GM13976 (cell line): Measurements from ENCODE around the gene ABHD15.

Source experiments
- DNase-seq: peaks from one replicate; pipeline ENCODE4 v3.0.0; 2012; ENCODE audit warnings: low spot score
- CTCF ChIP-seq: IDR thresholded peaks from 2 replicates; pipeline ENCODE4 v1.5.1; 2012; ENCODE audit warnings: borderline replicate concordance, mild to moderate bottlenecking; ENCODE audit not compliant: insufficient read depth; ENCODE audit errors: extremely low read depth, missing control alignments, control extremely low read depth
- in situ Hi-C: fragments of 300-500 bp; cut with MboI; formaldehyde crosslinking; loops from one replicate; pipeline ENCODE4 v1.12.0; 2022; ENCODE audit warnings: low sequenced_read_pairs, mixed read lengths, inconsistent platforms; ENCODE audit not compliant: unreplicated experiment

The ABHD15 gene

DNA sequence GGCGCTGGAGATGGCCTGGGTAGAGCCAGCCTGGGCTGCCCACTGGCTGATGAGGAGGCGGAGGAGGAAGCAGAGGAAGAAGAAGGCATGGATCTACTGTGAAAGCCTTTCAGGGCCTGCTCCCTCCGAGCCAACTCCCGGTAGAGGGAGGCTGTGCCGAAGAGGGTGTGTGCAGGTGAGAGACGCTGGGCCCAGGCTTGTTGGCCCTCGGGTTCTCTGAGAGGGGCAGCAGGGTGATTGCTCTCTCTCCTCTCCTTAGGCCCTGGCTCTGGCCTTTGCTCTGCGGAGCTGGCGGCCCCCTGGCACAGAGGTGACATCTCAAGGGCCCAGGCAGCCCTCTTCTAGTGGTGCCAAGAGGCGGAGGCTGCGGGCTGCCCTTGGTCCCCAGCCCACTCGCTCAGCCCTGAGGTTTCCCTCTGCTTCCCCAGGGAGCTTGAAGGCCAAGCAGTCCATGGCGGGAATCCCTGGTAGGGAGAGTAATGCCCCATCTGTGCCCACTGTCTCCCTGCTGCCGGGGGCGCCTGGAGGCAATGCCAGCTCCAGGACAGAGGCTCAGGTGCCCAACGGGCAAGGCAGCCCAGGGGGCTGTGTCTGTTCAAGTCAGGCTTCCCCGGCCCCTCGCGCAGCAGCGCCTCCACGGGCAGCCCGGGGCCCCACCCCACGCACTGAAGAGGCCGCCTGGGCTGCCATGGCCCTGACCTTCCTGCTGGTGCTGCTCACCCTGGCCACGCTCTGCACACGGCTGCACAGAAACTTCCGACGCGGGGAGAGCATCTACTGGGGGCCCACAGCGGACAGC lies 5.2 kb upstream of the ABHD15 start:
- TF ChIP-seq CTCF = no peak
- in situ Hi-C loops = no loop called here

GRCh38 chr17:29571486-29571882 lies 4.6 kb upstream of the ABHD15 start:
- in situ Hi-C loops = no loop called here
- DNase-seq = no peak
- no peak for TF ChIP-seq CTCF

More for the DNA sequence above, 5.2 kb upstream of the ABHD15 start:
- no peak for DNase-seq

GRCh38 chr17:29570521-29570920 lies 3.7 kb upstream of the ABHD15 start:
- DNase-seq = no peak

GRCh38 chr17:29569245-29569950 lies 2.6 kb upstream of the ABHD15 start:
- DNase-seq = no peak
- no peak for TF ChIP-seq CTCF
- in situ Hi-C loops = no loop called here

More at GRCh38 chr17:29570521-29570920, 3.7 kb upstream of the ABHD15 start:
- in situ Hi-C loops = no loop called here
- TF ChIP-seq CTCF = no peak

- no peak for TF ChIP-seq CTCF
- in situ Hi-C loops = no loop called here
- peak; percentile 92 for DNase-seq
Observed at GRCh38 chr17:29568331-29569244, 1.8 kb upstream of the ABHD15 start, which contains the start of gene TP53I13. Gene TP53I13 (plus strand): TSS chr17:29568701. CDS start chr17:29568759, 58 bp downstream.

DNA sequence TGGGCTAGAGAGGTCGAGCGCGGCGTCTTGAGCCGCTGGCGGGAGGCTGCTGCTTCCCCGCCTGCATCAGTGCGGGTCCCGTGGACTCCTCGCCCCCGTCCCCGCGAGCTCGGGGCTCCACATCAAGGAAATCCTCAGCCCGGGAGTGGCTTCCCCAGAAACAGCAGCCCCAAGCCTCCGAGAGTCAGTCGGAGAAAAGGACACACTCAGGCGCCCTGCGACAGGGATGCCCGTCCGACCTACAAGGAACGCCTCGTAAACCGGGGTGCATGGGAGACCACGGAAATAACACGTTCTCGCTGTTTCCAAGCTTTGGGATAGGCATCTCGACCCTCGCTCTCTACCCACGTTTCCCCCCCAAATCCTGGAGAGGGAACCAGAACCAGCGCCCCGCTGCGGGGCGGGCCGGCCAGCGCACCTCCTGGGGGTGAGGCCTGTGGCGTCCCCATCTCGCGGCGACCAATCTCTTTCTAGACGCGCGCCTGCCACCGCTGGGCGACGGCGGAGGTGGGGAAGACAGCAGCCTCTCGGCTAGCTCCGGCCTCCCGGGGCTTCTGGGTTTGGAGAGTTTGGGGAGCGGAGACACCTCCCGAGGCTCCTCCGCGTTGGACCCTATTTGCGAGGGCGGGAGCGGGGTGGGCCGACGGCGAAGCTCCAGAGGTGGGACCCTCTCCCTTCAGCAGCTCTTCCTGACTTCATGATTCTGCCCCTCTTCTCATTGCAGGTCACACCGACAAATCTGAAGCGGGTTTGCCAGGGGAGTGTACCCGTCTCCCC lies 905 bp upstream of the ABHD15 start:
- in situ Hi-C loops = no loop called here
- DNase-seq = peak; percentile 87
- peak; percentile 46 for TF ChIP-seq CTCF
